GM06990 (cell line): ENCODE measurements around the gene CHRM1.

Experiments used
- DNase-seq: peaks from one replicate; pipeline ENCODE4 v3.0.0-alpha.2; 2011; ENCODE audit not compliant: insufficient read length; ENCODE audit errors: extremely low read depth
- H3K27me3 ChIP-seq: replicated peaks from 2 replicates; pipeline ENCODE4 v1.6.0; 2011; ENCODE audit warnings: low read length; ENCODE audit not compliant: control insufficient read depth, insufficient read depth
- H3K36me3 ChIP-seq: 2 replicates; pipeline ENCODE4 v1.5.1; 2011; ENCODE audit warnings: low read length; ENCODE audit not compliant: control insufficient read depth, insufficient read depth
- H3K4me3 ChIP-seq: replicated peaks from 2 replicates; pipeline ENCODE4 v1.5.1; 2011; ENCODE audit warnings: low read depth, mild to moderate bottlenecking, control low read depth, low read length
- TF ChIP-seq, protein P1 (sequence below): IDR thresholded peaks from 2 replicates; pipeline ENCODE4 v1.5.1; 2011; ENCODE audit warnings: low read length, control low read depth, mild to moderate bottlenecking, inconsistent platforms; ENCODE audit not compliant: insufficient read depth, poor library complexity, severe bottlenecking

CHRM1 gene

DNA sequence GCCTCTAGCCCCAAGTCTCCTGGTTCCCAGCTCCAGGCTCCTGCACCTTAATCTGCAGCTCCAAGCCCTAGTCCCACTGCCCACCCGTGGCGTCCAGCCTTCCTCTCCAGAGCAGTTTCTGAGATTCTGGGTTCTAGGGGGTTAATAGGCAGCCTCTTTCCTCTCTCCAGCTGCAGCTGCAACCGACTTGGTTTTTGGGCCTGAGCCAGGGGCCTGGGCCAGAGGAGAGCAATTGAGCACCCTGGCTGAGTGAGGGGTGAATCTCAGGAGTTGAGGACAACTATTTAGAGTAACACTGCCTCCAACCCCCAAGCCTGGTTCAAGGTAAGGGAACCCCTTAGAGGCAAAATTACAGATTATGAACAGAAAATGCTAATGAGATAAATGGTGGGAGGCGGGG lies 9.0 kb upstream of the CHRM1 start:
- TF ChIP-seq, protein P1, sequence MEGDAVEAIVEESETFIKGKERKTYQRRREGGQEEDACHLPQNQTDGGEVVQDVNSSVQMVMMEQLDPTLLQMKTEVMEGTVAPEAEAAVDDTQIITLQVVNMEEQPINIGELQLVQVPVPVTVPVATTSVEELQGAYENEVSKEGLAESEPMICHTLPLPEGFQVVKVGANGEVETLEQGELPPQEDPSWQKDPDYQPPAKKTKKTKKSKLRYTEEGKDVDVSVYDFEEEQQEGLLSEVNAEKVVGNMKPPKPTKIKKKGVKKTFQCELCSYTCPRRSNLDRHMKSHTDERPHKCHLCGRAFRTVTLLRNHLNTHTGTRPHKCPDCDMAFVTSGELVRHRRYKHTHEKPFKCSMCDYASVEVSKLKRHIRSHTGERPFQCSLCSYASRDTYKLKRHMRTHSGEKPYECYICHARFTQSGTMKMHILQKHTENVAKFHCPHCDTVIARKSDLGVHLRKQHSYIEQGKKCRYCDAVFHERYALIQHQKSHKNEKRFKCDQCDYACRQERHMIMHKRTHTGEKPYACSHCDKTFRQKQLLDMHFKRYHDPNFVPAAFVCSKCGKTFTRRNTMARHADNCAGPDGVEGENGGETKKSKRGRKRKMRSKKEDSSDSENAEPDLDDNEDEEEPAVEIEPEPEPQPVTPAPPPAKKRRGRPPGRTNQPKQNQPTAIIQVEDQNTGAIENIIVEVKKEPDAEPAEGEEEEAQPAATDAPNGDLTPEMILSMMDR: no peak
- H3K4me3 ChIP-seq: no peak overlapping the region
- no peaks in the 10 kb centered on the region for H3K36me3 ChIP-seq
- DNase-seq: no peak
- peaks cover 5% of the 10 kb centered on the region for H3K27me3 ChIP-seq

DNA sequence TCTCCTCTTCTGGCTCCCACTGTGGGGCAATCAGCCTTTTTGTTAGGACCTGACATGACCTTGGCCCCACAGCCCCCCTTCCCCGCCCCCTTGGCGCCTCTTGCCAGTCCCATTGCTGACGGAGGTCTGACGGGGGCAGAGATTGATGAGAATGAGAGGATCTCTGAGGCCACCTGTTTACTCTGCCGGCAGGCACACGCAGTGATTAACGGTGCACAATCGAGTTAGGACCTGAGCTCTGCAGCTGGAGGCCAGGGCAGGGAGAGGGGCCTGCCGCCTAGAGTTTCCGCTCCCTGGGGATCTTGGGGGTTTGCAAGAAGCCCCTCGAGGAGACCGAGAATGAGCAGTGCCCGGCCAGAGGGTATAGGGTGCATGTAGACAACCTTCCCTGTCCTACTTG lies 6.8 kb upstream of the CHRM1 start:
- DNase-seq: no peak
- no peak overlapping the region for H3K4me3 ChIP-seq
- H3K27me3 ChIP-seq: peaks cover 7% of the 10 kb centered on the region

DNA sequence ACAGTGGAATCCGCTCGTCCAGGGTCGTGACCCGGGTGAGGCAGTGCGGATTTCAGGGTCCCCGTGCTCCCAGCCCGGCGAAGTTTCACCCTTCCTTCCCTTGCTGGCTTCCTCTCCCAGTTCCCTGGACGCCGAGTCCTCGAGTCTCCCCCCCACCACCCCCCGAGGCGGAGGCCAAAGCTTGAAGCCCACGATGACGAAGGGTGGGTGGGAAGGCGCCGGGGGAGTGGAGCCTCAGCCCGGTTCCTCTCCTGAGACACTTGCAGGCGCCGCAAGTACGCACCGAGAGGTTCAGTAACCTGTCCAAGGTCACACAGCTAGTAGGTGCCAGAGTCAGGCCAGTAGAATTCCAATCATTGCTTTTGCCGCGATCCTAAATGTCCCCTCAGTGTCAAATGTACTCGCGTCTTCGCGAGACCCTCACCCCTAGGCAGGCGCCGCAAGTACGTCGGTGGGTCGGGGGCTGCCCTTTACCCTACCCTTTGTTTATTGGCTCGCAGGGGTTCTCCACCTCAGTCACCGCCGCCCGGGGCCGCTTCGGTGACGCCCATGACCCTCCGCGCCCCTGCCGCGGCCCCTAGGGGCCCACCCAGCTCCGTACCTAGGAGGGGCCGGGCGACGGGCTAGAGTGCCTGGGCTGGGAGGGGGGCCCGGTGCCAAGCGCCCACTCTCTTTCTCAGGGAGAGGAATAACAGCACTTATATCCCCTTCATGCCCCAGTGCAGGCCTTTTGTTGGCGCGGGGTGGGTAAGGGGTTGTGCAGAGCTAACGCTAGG lies 5.7 kb upstream of the CHRM1 start:
- Histone ChIP-seq H3K36me3 (no peaks in the 10 kb centered on the region), H3K4me3 (no peak overlapping the region), H3K27me3 (peaks cover 8% of the 10 kb centered on the region)
- TF ChIP-seq, protein P1: no peak
- no peak for DNase-seq

More for the DNA sequence above, 6.8 kb upstream of the CHRM1 start:
- H3K36me3 ChIP-seq: no peaks in the 10 kb centered on the region
- TF ChIP-seq, protein P1: no peak

DNA sequence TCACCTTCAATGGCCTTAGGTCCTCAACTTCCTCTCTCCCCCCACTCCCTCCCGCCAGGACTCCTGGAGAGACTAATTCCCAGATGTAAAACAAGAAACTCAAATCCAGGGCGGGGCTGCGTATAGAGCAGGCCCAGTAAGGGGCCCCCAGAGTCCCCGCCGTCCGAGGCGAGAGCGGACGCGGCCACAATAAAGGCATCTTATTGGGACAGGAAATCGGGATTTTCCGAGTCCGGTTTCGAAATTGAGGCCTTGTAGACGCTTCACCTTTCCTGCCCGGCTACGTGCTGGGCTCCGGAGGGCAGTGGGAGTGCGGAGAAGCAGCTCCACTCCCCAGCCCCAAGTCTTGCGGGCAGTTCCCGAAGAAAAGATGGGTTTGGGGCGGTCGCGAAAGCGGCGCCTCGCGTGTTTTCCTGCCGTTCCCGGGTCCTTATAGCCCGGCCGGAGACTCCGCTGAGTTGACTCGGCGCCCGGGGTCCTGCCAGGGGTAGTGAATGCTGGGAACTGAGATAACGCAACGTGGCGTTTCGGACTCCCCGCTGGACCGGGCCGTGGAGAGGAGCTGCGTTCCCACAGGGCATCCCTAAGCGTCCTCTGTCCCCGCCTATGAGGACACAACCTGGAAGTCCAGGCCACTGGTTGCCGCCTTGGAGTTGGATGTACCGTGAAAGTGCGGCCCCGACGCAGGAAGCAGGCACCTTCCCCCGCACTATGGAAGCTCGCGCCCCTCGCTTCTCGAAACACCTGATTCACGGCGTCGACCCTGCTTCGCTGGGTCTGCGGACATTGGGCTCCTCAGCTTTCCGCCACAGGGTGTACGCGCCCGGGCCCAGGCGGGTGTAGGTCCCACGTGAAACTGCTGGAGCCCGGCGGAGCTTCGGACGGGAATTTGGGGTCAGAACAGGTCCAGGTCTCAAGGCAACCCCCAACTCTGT lies 4.8 kb upstream of the CHRM1 start:
- Histone ChIP-seq H3K36me3 (no peaks in the 10 kb centered on the region), H3K27me3 (peaks cover 8% of the 10 kb centered on the region), H3K4me3 (no peak overlapping the region)
- TF ChIP-seq, protein P1: no peak
- DNase-seq: no peak

DNA sequence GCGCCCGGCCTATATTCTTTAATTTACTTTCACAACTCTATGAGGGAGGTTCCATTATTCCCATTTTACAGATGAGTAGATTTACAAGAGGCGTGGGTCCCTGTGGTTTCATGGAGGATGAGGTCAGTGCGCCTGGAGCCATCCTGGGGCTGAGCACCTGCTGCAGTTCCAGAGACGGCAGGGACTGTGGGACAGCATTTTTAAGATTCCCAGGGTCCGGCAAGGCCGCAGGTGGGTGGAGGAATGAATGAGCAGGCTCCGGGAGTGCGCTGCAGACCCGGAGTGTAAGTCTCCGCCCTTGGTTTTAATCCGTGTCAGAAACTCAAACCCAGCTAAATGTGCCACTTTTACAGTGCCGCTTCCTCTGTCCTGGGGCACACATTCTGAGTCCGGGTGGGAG lies 4.1 kb upstream of the CHRM1 start:
- peaks cover 8% of the 10 kb centered on the region for H3K27me3 ChIP-seq
- no peak overlapping the region for H3K4me3 ChIP-seq

More for the DNA sequence above, 4.1 kb upstream of the CHRM1 start:
- TF ChIP-seq, protein P1: no peak
- no peaks in the 10 kb centered on the region for H3K36me3 ChIP-seq
- no peak for DNase-seq
